ENCODE measurements around the gene CHRNE. TPM values are rescaled to one million over a fixed set of nuclear protein-coding genes. Genes with fewer than 3 reads are reported as not detected.

CHRNE gene
- total RNA-seq, 6 experiments from 2014 or later: 1.4 to 2.9 (median 2.0) TPM

DNA sequence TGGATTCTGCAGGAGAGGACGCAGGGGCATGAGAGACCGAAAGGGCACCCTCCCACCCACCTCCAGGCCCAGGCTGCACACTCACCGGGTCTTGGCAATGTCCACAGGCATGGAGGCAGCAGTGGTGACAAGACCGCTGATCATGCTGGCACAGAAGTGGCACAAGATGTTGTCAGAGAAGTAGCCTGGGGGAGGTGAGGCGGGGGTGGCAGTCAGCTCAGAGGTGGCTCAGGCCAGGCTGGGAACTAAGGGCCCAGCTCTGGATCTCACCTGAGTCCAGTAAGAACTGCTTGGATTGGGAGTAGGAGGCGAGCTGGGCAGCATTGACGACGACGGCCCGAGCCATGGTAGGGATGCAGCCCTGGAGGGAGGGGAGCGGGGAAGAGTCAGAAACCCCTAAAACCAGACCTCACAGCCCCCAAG lies 35.2 kb upstream of the CHRNE start:
- WGBS (ENCODE audit: insufficient coverage, low coverage, low lambda C conversion rate, missing lambda C conversion rate): 100% methylated on average over 6 of the region's 11 CpGs
- Histone ChIP-seq H3K27me3 (no peaks in the 10 kb centered on the region), H3K4me3 (no peak overlapping the region), H3K27ac (no peak overlapping the region), H3K4me1 (peaks cover 0 to 34% (median 14%) of the 10 kb centered on the region in 4 donors), H3K9me3 (no peaks in the 10 kb centered on the region), H3K36me3 (peaks cover 0 to 27% (median 3%) of the 10 kb centered on the region in 4 donors)
- intact Hi-C loops (cut with DNase I): no loop called here
- TF ChIP-seq POLR2A (IDR thresholded peaks at IDR 0.05): no peak
- TF ChIP-seq, protein P1, sequence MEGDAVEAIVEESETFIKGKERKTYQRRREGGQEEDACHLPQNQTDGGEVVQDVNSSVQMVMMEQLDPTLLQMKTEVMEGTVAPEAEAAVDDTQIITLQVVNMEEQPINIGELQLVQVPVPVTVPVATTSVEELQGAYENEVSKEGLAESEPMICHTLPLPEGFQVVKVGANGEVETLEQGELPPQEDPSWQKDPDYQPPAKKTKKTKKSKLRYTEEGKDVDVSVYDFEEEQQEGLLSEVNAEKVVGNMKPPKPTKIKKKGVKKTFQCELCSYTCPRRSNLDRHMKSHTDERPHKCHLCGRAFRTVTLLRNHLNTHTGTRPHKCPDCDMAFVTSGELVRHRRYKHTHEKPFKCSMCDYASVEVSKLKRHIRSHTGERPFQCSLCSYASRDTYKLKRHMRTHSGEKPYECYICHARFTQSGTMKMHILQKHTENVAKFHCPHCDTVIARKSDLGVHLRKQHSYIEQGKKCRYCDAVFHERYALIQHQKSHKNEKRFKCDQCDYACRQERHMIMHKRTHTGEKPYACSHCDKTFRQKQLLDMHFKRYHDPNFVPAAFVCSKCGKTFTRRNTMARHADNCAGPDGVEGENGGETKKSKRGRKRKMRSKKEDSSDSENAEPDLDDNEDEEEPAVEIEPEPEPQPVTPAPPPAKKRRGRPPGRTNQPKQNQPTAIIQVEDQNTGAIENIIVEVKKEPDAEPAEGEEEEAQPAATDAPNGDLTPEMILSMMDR (IDR thresholded peaks at IDR 0.05): no peak
- ATAC-seq (no peak), DNase-seq (no peak)

DNA sequence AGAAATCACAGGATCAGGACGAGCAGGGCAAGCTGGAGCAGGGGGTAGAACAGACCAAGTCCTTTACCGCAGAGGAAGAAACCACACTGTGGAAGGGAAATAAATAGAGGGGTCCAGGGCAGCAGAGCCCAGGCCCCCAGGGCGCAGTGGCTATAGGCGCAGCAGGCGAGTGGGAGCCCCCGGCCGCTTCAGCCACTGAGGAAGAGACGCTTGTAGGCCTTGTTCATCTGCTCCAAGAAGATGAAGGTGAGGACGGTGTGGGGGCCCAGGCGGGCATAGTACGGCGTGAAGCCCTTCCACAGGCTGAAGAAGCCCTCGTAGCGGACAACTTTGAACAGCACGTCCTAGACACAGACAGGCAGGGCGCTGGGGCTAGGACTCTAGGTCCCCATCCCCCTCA lies 34.7 kb upstream of the CHRNE start:
- Histone ChIP-seq H3K27me3 (no peaks in the 10 kb centered on the region), H3K27ac (no peak overlapping the region), H3K9me3 (no peaks in the 10 kb centered on the region), H3K4me1 (peaks cover 0 to 34% (median 14%) of the 10 kb centered on the region in 4 donors), H3K36me3 (peaks cover 0 to 22% (median 2%) of the 10 kb centered on the region in 4 donors), H3K4me3 (no peak overlapping the region)
- no CpG with 5 or more reads among the region's 16 CpGs for WGBS (ENCODE audit: insufficient coverage, low coverage, low lambda C conversion rate, missing lambda C conversion rate)
- intact Hi-C loops (cut with DNase I): no loop called here
- ATAC-seq (no peak), DNase-seq (no peak)
- TF ChIP-seq, protein P1 (IDR thresholded peaks at IDR 0.05): no peak
- no peak for TF ChIP-seq POLR2A (IDR thresholded peaks at IDR 0.05)

DNA sequence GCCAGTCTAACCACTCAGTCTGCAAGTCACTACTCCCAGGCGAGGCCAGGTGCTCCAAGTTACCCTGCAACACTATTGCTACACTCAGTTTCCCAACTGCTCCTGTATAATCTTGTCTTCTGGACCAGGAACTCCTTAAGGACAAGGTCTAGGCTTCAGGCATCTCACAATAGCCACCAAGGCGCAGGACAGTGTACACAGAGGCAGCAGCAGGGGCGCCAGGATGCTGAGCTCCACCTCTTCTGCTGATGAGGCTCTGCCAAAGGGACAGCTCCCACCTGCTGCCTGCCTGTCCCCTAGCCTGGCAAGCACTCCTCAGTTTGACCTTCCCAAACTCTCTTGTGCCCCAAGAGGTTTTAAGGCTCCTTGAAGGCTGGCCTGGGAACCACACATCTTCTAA lies 33.5 kb upstream of the CHRNE start:
- TF ChIP-seq, protein P1 (IDR thresholded peaks at IDR 0.05): no peak
- no peak for TF ChIP-seq POLR2A (IDR thresholded peaks at IDR 0.05)
- WGBS (ENCODE audit: insufficient coverage, low coverage, low lambda C conversion rate, missing lambda C conversion rate): 100% methylated on average over 2 of the region's 3 CpGs
- H3K4me1 ChIP-seq: peaks cover 0 to 28% (median 12%) of the 10 kb centered on the region in 4 donors

DNA sequence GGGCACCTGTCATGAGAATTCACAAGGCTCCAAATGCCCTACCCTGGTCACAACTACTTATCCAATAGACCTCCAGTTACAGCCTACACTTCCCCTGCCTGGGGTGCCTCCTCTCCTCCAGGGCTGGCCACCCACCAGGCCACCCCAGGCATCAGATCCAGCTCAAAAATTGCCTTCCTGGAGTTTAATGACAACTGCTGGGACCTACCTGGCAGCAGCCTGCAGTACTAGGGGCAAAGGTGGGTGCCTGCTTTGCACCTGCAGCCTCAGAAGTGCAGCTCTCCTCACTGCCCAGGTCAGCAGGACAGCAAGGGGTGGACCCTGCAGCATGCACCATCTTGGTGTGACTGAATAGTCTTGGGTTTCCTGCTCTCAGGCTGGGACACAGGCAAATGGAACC lies 32.8 kb upstream of the CHRNE start:
- no peak for ATAC-seq
- Histone ChIP-seq H3K4me1 (peaks cover 0 to 21% (median 9%) of the 10 kb centered on the region in 4 donors), H3K27me3 (no peaks in the 10 kb centered on the region), H3K36me3 (peaks cover 0 to 18% (median 2%) of the 10 kb centered on the region in 4 donors), H3K4me3 (no peak overlapping the region), H3K9me3 (no peaks in the 10 kb centered on the region), H3K27ac (no peak overlapping the region)
- TF ChIP-seq POLR2A (IDR thresholded peaks at IDR 0.05): no peak
- TF ChIP-seq, protein P1 (IDR thresholded peaks at IDR 0.05): no peak
- intact Hi-C loops (cut with DNase I): no loop called here
- DNase-seq: no peak

More for the DNA sequence above, 33.5 kb upstream of the CHRNE start:
- Histone ChIP-seq H3K36me3 (peaks cover 0 to 18% (median 2%) of the 10 kb centered on the region in 4 donors), H3K27ac (no peak overlapping the region), H3K27me3 (no peaks in the 10 kb centered on the region), H3K4me3 (no peak overlapping the region), H3K9me3 (no peaks in the 10 kb centered on the region)
- ATAC-seq (no peak), DNase-seq (no peak)
- intact Hi-C loops (cut with DNase I): no loop called here
